Lower leg skin (tissue), 3 donors: ENCODE data around the gene OTUD7B.

ENCODE experiments used
- POLR2A ChIP-seq, 2 donors: fragments of 450-650 bp; IDR thresholded peaks; one replicate each; pipeline ENCODE4 v1.6.1; 2016 to 2017; ENCODE audit warnings: antibody characterized with exemption in 2 of 2, mild to moderate bottlenecking in 1 of 2, moderate library complexity in 1 of 2
- TF ChIP-seq, protein P1 (sequence below), 3 donors: fragments of 450-650 bp; IDR thresholded peaks; one replicate each; pipeline ENCODE4 v1.5.1; 2016; ENCODE audit warnings: antibody characterized with exemption in 3 of 3, mild to moderate bottlenecking in 3 of 3, moderate library complexity in 2 of 3

GRCh38 chr1:149927563-149928400 is 82.7 kb downstream of the OTUD7B start, which contains the start of gene SF3B4:
- TF ChIP-seq, protein P1, sequence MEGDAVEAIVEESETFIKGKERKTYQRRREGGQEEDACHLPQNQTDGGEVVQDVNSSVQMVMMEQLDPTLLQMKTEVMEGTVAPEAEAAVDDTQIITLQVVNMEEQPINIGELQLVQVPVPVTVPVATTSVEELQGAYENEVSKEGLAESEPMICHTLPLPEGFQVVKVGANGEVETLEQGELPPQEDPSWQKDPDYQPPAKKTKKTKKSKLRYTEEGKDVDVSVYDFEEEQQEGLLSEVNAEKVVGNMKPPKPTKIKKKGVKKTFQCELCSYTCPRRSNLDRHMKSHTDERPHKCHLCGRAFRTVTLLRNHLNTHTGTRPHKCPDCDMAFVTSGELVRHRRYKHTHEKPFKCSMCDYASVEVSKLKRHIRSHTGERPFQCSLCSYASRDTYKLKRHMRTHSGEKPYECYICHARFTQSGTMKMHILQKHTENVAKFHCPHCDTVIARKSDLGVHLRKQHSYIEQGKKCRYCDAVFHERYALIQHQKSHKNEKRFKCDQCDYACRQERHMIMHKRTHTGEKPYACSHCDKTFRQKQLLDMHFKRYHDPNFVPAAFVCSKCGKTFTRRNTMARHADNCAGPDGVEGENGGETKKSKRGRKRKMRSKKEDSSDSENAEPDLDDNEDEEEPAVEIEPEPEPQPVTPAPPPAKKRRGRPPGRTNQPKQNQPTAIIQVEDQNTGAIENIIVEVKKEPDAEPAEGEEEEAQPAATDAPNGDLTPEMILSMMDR (IDR thresholded peaks at IDR 0.05), result no peak
- TF ChIP-seq POLR2A (IDR thresholded peaks at IDR 0.05), result peak in 1 of 2 donors; percentile 81
